Breast epithelium (tissue), 4 donors: ENCODE data around the gene UCP2. TPM values are rescaled to one million over a fixed set of nuclear protein-coding genes. Genes with fewer than 3 reads are reported as not detected.

Experiments used
- DNase-seq, 2 donors: peaks; one replicate each; pipeline ENCODE4 v3.0.0-alpha.2; 2019; ENCODE audit warnings: low spot score in 2 of 2
- H3K27ac ChIP-seq, 2 donors: fragments of 200-600 bp; sonication (generic) in 1 of 2; one replicate each; pipeline ENCODE4 v1.5.1; 2016 to 2019; ENCODE audit warnings: mild to moderate bottlenecking in 1 of 2
- H3K27me3 ChIP-seq, 2 donors: fragments of 200-600 bp; sonication (generic) in 1 of 2; one replicate each; pipeline versions ENCODE4 v1.5.1 to v1.6.0; 2017 to 2019; ENCODE audit warnings: control low read depth in 1 of 2, mild to moderate bottlenecking in 1 of 2
- H3K36me3 ChIP-seq: fragments of 200-600 bp; one replicate; pipeline ENCODE4 v1.5.1; 2019
- H3K4me1 ChIP-seq, 2 donors: fragments of 200-600 bp; sonication (generic); one replicate each; pipeline ENCODE4 v1.5.1; 2016 to 2019; ENCODE audit warnings: control low read depth in 1 of 2
- H3K4me3 ChIP-seq, 3 donors: fragments of 200-600 bp; sonication (generic); 1 replicate in 2 of 3; 2 replicates in 1 of 3; pipeline ENCODE4 v1.5.1; 2016 to 2019; ENCODE audit warnings: mild to moderate bottlenecking in 3 of 3, moderate library complexity in 2 of 3
- H3K9me3 ChIP-seq, 2 donors: fragments of 200-600 bp; sonication (generic) in 1 of 2; one replicate each; pipeline ENCODE4 v1.5.1; 2016 to 2019; ENCODE audit warnings: control low read depth in 1 of 2
- POLR2A ChIP-seq: fragments of 450-650 bp; IDR thresholded peaks from one replicate; pipeline ENCODE4 v1.6.1; 2016; ENCODE audit warnings: antibody characterized with exemption, mild to moderate bottlenecking, moderate library complexity
- POLR2AphosphoS5 ChIP-seq, 3 donors: sonication (generic); formaldehyde crosslinking; IDR thresholded peaks; one replicate each; pipeline ENCODE4 v1.6.1; 2017; ENCODE audit warnings: antibody characterized with exemption in 3 of 3
- intact Hi-C: fragments of 100-400 bp; cut with DNase I; formaldehyde crosslinking; loops from one replicate; pipeline ENCODE4 v1.15.1; 2023; ENCODE audit warnings: low total_unique reads
- total RNA-seq, 3 donors: library from RNA; depleted of rRNA; stranded (reverse); fragments of >200 nt; gene quantifications; one replicate each; pipeline ENCODE4 v1.1.0, GENCODE V29; 2016
- TF ChIP-seq, protein P1 (sequence below), 3 donors: fragments of 450-650 bp; IDR thresholded peaks; one replicate each; pipeline ENCODE4 v1.5.1; 2016 to 2017; ENCODE audit warnings: antibody characterized with exemption in 3 of 3, mild to moderate bottlenecking in 3 of 3, moderate library complexity in 3 of 3

Gene UCP2
- total RNA-seq, 3 donors from 2014 or later: 28.2 to 82.4 (median 45.2) TPM

DNA sequence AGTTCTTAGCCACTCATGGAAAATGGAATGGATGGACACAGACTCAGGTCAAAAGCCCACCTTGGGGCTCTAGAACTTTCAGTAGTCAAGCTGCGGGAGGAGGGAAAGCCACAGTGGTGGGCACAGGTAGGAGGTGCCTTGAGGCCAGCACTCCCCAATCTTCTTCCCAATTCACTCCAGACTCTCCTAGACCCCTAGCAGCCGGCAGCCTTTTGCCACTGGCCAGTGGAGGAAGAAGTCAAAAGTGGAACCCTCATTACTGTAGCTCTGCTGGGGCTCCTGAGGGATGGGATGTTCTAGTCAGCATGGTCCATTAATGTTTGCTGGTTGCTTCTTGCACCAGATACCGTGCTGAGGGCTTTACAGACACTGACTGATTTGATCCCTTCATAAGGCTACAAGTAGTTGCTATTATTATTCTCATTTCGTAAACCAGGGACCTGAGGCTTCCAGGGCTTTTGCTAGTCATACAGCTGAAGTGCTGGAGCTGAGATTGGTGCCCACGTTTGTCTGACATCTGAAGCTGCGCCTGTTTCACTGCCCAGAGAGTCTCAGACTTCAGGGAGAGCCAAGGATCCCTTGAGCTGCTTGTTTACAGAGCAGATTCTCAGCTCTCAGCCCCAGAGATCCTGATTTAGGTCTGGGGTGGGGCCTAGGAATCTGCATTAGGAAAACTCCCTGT is 25.2 kb upstream of the UCP2 start:
- DNase-seq: no peak
- H3K4me1 ChIP-seq: no peaks in the 10 kb centered on the region
- no peaks in the 10 kb centered on the region for H3K36me3 ChIP-seq
- H3K9me3 ChIP-seq: no peaks in the 10 kb centered on the region
- intact Hi-C loops: loop anchor here (5.0 kb wide), 1 partner anchor 196 kb away; no protein-coding TSS in a partner anchor
- no peaks in the 10 kb centered on the region for H3K27me3 ChIP-seq
- TF ChIP-seq, protein P1, sequence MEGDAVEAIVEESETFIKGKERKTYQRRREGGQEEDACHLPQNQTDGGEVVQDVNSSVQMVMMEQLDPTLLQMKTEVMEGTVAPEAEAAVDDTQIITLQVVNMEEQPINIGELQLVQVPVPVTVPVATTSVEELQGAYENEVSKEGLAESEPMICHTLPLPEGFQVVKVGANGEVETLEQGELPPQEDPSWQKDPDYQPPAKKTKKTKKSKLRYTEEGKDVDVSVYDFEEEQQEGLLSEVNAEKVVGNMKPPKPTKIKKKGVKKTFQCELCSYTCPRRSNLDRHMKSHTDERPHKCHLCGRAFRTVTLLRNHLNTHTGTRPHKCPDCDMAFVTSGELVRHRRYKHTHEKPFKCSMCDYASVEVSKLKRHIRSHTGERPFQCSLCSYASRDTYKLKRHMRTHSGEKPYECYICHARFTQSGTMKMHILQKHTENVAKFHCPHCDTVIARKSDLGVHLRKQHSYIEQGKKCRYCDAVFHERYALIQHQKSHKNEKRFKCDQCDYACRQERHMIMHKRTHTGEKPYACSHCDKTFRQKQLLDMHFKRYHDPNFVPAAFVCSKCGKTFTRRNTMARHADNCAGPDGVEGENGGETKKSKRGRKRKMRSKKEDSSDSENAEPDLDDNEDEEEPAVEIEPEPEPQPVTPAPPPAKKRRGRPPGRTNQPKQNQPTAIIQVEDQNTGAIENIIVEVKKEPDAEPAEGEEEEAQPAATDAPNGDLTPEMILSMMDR (IDR thresholded peaks at IDR 0.05): no peak
- TF ChIP-seq POLR2A: no peak
- TF ChIP-seq POLR2AphosphoS5 (IDR thresholded peaks at IDR 0.05): no peak
- H3K4me3 ChIP-seq: no peak overlapping the region
- no peak overlapping the region for H3K27ac ChIP-seq

DNA sequence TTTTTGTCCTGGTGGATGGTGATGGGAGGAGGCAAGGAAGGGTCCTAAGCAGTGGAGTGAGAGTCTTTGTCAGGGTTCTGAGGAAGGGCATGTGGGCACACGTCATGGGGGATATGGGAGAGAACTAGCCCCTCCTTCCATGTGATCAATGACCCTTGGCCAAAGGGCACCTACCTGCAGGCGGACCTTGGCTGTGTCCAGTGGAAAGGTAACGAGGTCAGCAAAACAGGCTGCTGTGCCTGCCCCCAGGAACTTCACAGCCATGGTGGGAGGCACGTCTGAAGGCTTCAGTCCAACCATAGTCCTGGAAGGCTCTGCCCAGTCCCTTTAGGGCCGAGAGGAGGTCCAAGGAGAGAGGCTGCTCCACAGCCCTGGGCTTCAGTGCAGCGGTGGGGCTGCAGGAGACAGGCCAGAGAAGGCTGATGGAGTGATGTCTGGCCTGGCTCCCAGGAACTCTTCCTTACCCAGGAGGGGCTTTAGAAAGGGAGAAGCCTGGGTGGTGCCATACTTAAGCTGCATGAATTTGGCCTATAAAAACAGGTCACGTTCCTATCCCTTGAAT is 24.2 kb upstream of the UCP2 start:
- intact Hi-C loops: loop anchor here (5.0 kb wide), 1 partner anchor 195 kb away; no protein-coding TSS in a partner anchor

DNA sequence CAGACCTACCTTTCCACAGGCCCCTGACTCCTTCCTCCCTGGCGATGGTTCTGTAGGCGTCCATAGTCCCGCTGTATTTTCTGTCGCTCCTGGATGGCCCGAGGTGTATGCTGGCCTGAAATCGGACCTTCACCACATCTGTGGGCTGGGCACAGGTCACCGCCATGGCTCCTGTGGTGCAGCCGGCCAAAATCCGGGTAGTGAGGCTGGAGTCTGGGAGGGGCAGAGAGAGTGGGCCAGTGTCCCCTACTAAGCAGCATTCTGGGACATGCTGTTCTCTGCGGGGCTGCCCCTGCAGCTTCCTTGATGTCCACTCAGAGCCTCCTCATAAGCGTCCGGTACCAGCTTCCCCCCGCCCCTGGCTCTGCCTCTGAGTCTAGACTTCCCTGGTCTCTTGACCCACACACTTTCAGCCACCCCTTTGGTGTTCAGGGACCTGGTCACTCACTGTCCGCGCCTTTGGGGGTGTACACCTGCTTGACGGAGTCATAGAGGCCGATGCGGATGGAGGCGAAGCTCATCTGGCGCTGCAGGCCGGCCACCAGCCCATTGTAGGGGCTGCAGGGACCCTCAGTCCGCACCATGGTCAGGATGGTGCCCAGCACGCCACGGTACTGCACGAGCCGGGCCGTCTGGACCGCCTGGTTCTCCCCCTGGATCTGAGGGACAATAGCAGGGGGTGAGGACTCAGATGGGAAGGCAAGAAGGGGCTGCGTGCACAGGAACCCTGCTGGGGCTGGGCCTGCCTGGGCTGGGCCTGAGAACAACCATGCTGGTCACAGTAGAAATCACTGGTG is 23.3 kb upstream of the UCP2 start:
- Histone ChIP-seq H3K36me3 (no peaks in the 10 kb centered on the region), H3K9me3 (no peaks in the 10 kb centered on the region), H3K27me3 (no peaks in the 10 kb centered on the region), H3K27ac (no peak overlapping the region), H3K4me1 (no peaks in the 10 kb centered on the region), H3K4me3 (no peak overlapping the region)
- DNase-seq: no peak
- TF ChIP-seq, protein P1 (IDR thresholded peaks at IDR 0.05): no peak
- TF ChIP-seq POLR2A (no peak), POLR2AphosphoS5 (IDR thresholded peaks at IDR 0.05) (no peak)
- intact Hi-C loops: loop anchor here (5.0 kb wide), 1 partner anchor 194 kb away; no protein-coding TSS in a partner anchor

More for the DNA sequence above, 24.2 kb upstream of the UCP2 start:
- Histone ChIP-seq H3K4me1 (no peaks in the 10 kb centered on the region), H3K4me3 (no peak overlapping the region), H3K9me3 (no peaks in the 10 kb centered on the region), H3K36me3 (no peaks in the 10 kb centered on the region), H3K27ac (no peak overlapping the region), H3K27me3 (no peaks in the 10 kb centered on the region)
- no peak for DNase-seq
- TF ChIP-seq, protein P1 (IDR thresholded peaks at IDR 0.05): no peak

DNA sequence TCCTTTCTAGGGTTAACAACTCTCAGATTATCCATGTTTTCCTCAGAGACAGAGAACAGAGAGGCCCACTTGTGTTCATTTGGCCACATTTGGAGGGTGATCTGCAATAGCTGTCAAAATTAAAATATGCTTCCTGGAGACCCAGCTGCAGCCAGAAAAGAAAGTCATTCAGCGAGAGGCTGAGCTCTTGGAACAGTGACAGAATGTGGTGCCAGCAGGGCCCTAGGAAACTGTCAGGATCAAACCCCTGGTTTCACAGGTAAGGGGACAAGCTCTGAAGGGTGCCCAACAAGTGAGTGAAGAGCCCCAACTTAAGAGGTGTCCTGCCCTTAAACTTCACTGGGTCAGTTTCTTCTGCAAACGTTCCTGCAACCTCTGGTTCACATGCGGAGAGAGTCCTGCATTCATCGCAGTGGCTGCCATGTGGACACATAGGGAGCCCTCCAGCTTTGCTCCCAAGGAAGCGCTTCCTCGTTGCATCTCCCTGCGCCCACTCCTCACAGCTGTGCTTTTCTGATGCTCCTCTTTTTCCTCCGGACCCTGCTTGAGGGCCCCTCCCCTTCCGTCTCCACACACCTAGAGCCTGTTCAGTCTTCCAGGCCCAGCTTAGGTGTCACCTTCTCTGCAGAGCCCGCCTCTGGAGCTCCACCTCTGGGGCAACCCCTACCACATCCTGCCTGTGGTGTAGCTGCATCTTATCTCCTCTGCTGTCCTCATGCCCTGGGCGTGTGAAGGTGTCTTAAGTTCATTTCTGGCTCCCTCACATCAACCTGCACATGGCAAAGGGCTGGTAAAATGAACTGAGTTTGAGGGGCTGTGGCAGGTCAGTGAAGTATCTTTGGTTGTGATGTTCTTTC is 22.3 kb upstream of the UCP2 start:
- intact Hi-C loops: loop anchor here (5.0 kb wide), 1 partner anchor 193 kb away; no protein-coding TSS in a partner anchor
- no peak overlapping the region for H3K4me3 ChIP-seq
- H3K9me3 ChIP-seq: no peaks in the 10 kb centered on the region
- no peaks in the 10 kb centered on the region for H3K27me3 ChIP-seq
- peak overlapping the region; percentile 7 to 21 for H3K27ac ChIP-seq
- no peaks in the 10 kb centered on the region for H3K4me1 ChIP-seq
- no peak for DNase-seq
- H3K36me3 ChIP-seq: no peaks in the 10 kb centered on the region
- TF ChIP-seq, protein P1 (IDR thresholded peaks at IDR 0.05): no peak
- TF ChIP-seq POLR2AphosphoS5 (IDR thresholded peaks at IDR 0.05) (no peak), POLR2A (no peak)
